ENCODE measurements around the gene TMEM273.

Gene TMEM273

DNA sequence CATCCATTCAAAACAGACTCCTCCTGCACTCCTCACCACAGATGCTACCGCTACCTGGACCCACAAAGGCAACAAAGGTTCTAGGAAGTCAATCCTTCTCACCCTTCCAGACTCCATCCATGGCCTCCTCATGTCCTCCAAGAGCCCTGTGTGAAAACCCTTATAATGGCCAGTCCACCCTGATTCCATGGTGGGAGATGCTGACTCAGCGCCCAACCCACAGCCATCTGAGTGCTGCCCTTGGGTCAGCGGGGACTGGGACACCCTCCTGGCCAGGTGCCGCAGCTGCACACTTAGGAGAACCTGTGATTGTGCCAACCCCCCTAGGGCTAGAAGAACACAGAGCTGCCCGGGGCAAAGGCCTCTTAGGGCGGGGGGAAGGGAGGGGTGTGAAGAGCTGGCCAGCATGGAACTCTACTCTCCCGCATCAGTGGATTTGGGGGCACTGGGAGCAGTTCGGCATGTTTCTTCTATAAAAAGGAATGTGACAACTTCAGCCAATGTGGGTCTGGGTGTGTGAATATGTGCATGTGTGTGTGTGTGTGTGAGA is 25.4 kb downstream of the TMEM273 start:
- no peak for DNase-seq

DNA sequence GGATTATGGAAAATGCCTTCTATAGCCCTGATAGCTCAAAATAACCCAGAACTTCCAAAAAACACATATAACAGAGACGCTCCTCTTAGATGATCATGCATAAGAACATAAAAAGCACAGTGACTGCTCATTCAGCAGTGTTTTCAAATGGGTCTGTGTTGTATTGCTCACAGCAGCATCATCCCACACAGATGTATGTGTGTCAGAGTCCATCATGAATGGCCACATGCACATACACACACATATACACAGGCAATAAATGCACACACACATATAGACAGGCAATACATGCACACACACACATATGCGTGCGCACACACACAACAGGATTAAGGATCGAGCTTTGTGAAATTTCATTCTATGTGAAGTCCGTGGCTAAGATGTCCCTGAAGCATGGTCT is 26.1 kb downstream of the TMEM273 start:
- no peak for DNase-seq

DNA sequence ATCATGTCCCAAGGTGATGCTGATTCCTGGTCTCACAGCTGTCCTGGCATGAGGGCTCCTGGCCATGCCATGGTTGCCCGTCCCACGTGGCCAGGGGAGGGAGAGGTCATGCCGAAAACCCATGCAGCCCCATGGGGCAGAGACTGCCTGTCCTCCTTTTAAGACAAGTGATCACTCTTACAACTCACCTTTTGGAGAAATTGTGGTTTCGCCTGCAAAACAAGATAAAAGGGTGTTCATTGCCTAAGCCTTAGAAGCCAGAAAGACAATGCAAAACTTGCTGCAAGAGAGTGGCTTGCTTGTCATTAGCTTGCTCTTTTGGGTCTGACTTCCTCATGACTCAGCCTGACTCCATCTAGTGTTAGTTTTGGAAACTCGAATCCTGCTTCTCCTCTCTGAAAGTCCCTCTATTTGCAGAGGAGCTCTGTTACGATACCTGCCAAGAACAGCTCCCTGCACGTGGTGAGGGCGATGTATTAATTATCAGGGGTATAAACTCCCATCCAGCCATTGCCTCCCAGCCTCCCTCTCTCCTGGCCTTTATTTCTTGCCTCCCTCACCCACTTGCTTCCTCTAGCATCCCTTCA is 26.7 kb downstream of the TMEM273 start:
- DNase-seq: no peak

DNA sequence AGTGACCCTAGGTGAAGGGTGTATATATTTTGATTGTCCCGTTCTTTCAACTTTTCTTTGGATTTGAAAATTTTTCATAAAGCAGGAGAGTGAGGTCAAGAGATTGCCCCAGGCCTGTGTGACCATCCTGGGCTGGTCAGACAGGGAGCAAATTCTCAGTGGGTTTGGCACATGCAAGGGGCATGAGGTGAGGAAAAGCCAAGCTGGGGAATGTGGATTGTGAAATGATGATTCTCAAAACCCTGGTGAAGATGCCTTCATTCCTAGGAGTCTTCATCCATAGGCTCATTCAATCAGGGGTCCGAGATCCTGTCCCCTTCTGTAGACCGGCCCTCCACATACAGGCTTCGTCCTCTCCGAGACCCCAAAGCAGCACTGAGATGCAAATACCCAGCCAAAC is 27.4 kb downstream of the TMEM273 start:
- no peak for DNase-seq

- no peak for DNase-seq
Observed at GRCh38 chr10:49160110-49160509, 28.1 kb downstream of the TMEM273 start.

GRCh38 chr10:49158915-49159314 is 29.3 kb downstream of the TMEM273 start:
- DNase-seq: no peak

DNA sequence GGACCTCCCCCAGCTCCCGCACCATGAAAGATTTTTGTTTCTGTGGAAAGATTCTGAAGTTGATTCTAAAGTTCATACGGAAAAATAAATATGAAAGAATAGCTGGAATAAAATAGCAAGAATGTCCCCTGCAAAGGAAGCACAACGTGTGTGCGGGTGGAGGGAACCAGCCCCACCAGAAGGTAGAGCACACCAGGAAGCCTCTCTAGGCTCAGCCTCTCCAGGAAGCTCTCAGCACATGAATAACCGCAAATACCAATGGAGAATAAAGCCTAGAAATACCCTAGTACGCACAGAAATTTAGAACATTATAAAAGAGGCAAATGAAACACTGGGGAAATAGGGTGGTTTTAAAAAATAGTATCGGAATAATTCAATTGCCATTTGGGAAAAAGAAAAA is 29.8 kb downstream of the TMEM273 start:
- no peak for DNase-seq

DNA sequence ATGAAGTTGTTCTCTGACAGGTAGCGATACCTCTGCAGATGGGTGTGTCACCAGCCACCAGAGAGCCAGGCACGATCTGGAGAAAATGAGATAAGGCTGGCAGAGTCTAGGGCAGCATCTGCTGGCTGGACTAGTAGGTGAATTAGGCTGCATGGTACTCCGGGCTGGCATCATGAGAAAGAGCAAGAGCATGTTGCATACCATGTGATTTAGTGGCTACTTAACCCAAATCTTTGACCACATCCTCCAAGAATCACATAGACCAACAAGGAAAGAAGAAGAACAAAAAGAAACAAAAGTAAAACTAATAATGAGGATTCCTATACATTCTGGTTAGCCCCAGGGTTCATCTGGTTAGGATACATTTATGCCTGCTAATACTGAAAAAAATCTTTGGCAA is 31.0 kb downstream of the TMEM273 start:
- DNase-seq: no peak

DNA sequence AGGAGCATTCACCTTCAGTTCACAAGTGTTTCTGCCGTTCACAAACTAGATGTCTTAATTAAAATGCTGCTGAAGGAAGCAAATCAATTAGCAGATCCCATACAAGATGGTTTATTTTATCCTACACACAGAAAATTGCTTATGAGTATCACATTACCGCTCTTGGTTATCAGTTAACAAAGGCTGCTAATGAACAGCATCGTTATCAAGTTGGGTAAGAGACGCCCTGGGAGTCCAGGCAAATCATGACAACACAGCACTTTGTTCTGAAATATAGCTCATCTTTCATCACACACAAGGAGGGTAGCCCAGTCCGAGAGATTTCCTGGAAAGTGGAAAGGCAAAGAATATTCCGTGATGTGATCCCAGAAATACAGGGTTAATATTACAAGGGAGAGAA is 33.5 kb downstream of the TMEM273 start:
- no peak for DNase-seq

GRCh38 chr10:49153971-49154370 is 34.2 kb downstream of the TMEM273 start:
- DNase-seq: no peak

DNA sequence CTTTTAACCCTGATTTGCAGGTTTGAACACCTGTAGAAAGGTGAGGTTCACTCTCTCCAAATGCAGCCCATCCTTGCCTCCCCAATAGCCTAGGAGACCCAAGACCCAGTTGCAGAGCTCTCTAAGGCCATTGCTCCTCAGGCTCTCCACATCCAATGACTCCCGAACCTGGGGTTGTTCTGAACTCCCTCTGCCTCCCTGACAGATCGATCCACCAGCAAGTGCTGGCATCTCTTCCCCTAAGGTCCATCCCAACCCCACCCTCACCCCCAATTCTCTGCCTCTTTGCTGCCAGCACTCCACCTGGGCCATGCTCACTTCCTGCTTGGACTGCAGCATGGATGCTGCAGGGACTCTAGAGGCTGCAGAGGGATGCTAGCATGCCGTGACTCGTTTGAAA is 35.1 kb downstream of the TMEM273 start:
- no peak for DNase-seq

DNA sequence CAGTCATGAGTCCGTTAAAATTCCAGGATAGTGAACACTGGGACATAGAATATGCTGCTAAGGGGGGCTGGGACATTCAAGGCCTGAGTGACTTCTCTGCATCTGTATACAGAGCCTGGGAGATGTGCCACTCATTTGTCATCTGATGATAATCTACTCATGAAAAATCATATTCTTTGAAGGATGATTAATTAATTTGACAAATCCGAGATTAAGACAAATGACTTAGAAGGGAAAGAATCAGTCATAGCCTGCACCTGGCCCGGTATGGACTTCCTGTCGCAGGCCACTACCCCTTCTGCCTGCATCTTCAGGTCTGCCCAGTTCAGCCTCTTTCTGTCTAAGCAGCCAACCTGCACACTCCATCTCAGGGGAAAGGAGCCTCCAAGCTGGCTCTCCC is 35.5 kb downstream of the TMEM273 start:
- DNase-seq: no peak

DNA sequence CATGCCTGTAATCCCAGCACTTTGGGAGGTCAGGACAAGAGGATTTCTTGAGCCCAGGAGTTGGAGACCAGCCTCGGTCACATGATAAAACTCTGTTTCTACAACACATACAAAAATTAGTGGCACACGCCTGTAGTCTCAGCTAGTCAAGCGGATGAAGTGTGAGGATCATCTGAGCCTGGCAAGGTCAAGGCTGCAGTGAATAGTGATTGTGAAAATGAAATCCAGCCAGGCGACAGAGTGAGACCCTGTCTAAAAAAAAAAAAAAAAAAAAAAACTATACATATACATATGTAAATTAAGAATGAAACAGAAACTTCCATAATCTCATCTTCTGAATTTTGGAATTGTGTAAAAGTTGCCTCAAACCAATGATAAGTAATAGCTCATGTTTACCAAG is 36.2 kb downstream of the TMEM273 start:
- DNase-seq: no peak

DNA sequence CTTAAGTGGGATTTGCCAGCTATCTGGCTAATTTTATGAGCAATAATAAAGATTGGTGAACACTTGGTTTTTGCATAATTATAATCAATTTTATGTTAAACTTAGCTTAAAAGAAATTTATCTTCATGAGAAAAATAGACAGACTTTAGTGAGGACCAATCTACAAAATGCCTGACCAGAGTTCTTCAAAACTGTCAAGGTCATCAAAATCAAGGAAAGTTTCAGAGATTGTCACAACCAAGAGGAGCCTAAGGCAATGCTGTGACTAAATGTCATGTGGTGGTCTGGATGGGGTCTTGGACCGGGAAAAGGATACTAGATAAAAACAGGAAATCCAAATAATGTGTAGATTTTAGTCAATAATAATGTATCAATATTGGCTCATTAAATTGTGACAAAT is 36.7 kb downstream of the TMEM273 start:
- DNase-seq: no peak

- no peak for DNase-seq
Observed at GRCh38 chr10:49151025-49151445, 37.2 kb downstream of the TMEM273 start.

DNA sequence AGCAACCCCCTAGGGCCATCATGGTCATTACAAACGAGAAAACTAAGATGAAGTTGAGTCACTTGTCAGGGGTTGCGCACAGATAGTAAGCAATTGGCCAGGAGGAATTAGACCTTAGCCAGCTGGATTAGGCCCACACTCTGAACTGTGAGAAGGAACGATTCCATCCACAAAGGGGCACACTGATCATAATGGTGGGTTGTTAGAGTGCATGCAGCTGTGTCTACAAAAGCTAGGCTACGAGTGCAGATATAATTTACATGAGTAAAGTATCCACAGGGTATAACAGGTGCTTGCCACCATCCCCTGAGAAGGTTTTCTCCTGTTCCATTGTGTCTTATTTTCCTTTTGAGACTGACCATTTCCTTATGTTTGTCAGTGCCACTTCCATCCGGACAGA is 37.8 kb downstream of the TMEM273 start:
- DNase-seq: peak; percentile 25

DNA sequence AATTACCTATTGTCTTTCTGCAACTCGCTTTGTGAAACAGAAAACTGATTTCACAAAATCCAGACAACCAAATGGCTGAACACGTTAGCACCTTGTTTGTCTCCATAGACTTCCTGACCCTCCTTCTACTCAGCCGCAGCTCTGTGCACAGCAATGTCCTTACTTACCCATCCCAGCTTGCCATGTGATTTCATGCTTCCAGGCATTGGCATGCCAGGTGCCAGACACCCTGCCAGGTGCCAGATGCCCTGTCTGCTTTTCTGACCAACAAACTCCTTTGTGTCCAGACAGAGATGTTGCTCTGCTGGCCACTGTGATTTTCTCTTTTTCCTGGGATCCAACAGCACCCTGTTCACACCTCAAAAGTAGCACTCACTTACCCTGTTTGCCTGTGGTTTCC is 38.3 kb downstream of the TMEM273 start:
- DNase-seq: no peak

- DNase-seq: no peak
Observed at GRCh38 chr10:49144058-49144720, 44.0 kb downstream of the TMEM273 start.

GRCh38 chr10:49143249-49143648 is 44.9 kb downstream of the TMEM273 start:
- no peak for DNase-seq

GRCh38 chr10:49141541-49142332 is 46.5 kb downstream of the TMEM273 start:
- no peak for DNase-seq

DNA sequence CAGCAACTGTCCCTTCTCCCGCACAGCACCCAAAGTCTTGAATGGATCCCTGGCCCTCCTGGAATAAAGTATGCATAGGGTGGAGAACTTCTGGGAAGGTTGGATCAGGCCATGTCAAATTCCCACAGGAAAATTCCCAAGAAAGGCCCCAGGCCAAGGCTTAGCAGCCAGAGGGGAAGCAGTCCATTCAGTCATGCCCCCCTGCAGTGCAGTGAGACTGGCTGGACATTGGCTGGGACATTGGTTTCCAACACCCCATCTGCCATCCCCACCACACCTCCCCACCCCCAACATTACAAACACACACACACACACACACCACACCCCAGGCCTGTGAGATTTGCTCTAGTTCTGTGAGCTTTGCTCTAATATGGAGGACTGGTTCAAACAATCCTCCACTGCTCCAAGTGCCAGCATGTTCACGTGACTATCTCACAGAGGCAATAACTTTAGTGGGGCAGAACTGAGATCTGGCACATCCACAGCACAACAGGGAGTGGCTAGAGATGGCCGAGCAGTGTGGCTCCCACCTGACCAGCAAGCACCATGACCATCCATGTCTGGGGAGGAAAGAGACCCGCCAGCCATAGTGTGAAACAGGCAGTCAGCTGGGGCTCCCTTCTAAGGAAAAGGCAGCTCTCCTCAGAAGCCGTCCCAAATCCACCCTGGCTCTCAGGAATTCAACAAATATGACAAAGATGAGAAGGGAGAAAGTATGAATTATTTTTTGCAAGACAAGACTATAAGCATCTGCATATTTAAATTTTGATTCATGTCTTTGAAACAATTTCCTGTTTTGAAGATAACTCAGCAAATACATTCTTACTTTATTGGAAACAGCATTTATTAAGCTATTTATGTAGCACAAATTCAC is 47.6 kb downstream of the TMEM273 start:
- no peak for DNase-seq

GRCh38 chr10:49139846-49140195 is 48.4 kb downstream of the TMEM273 start:
- DNase-seq: no peak

Measured in NCI-H1436 treated with DMSO at 0.1 percent for 48 hours (cell line).